Renal cortex interstitium (tissue), 11 donors: Measurements from ENCODE around the gene CDK10. TPM values are rescaled to one million over a fixed set of nuclear protein-coding genes. Genes with fewer than 3 reads are reported as not detected.

ENCODE experiments used
- DNase-seq, 11 donors: peaks; one replicate each; pipeline ENCODE4 v3.0.0-alpha.2; 2013; ENCODE audit warnings: low read depth in 9 of 11, low spot score in 4 of 11; ENCODE audit errors: extremely low read depth in 1 of 11
- polyA plus RNA-seq, 3 donors: library from polyadenylated mRNA; unstranded; fragments of 120-200 nt; gene quantifications; one replicate each; pipeline ENCODE4 v1.2.1, GENCODE V29; 2013; ENCODE audit not compliant: insufficient read length in 3 of 3

CDK10 gene
- polyA plus RNA-seq, 3 donors = 90.3 to 167 (median 127) TPM

- DNase-seq = no peak
Observed at GRCh38 chr16:89742948-89743347, 56.5 kb downstream of the CDK10 start.

DNA sequence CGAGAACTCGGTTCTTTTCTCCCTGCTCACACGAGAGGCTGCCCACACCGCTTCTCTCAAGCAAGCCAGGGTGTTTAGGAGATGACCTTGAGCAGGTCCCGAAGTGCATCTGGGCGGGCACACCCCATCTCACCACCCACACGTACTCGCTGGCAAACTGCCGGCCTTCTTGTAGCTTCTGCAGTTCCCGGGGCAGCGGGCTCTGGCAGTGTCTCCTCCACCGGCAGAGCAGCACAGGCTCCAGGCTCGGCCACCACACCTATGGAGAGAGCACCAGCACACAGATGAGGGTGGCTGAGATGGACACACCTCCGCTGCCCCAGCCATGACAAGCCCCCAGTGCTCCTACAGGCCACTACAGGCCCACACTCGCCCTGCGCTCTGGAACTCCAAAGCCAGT, 58.3 kb downstream of the CDK10 start:
- no peak for DNase-seq

Other genes starting within 250 kb of the CDK10 start
- 100 to 1,000 TPM in 2 of 3 donors, 10 to 100 TPM in 1; 98.3 to 127 (median 111) TPM for gene ANKRD11, start 196.1 kb upstream of the CDK10 start, polyA plus RNA-seq
- 100 to 1,000 TPM in 1 of 3 donors, 10 to 100 TPM in 2; 92.6 to 132 (median 98.7) TPM for gene SPG7, start 178.3 kb upstream of the CDK10 start, polyA plus RNA-seq
- 1,000 to 10,000 TPM; 1,503 to 2,429 (median 2,392) TPM for gene RPL13, start 126.0 kb upstream of the CDK10 start, polyA plus RNA-seq
- gene CPNE7, start 110.9 kb upstream of the CDK10 start, polyA plus RNA-seq = 1 to 10 TPM; 6.6 to 7.7 (median 6.8) TPM
- 10 to 100 TPM; 28.6 to 62.6 (median 43.9) TPM for gene DPEP1, start 73.0 kb upstream of the CDK10 start, polyA plus RNA-seq
- 10 to 100 TPM; 60.4 to 83.1 (median 79.7) TPM for gene CHMP1A, start 29.0 kb upstream of the CDK10 start, polyA plus RNA-seq
- 10 to 100 TPM; 16.5 to 17.2 (median 16.6) TPM for gene SPATA33, start 28.9 kb upstream of the CDK10 start, polyA plus RNA-seq
- 10 to 100 TPM in 1 of 3 donors, 1 to 10 TPM in 2; 5.2 to 11.2 (median 8.2) TPM for gene SPATA2L, start 15.0 kb downstream of the CDK10 start, polyA plus RNA-seq
- gene VPS9D1, start 34.2 kb downstream of the CDK10 start, polyA plus RNA-seq = 10 to 100 TPM; 10.2 to 16.5 (median 13.1) TPM
- gene ZNF276, start 34.8 kb downstream of the CDK10 start, polyA plus RNA-seq = 10 to 100 TPM; 24.3 to 34.7 (median 29.5) TPM
- gene FANCA, start 130.0 kb downstream of the CDK10 start, polyA plus RNA-seq = 10 to 100 TPM; 26.0 to 41.3 (median 35.3) TPM
- 10 to 100 TPM; 10.4 to 19.5 (median 12.2) TPM for gene SPIRE2, start 141.8 kb downstream of the CDK10 start, polyA plus RNA-seq
- gene TCF25, start 186.9 kb downstream of the CDK10 start, polyA plus RNA-seq = 100 to 1,000 TPM; 131 to 182 (median 148) TPM
- gene MC1R, start 232.2 kb downstream of the CDK10 start, polyA plus RNA-seq = 1 to 10 TPM; 2.9 to 6.3 (median 3.5) TPM
- 10 to 100 TPM in 2 of 3 donors, 1 to 10 TPM in 1; 7.7 to 18.7 (median 10.2) TPM for gene TUBB3, start 236.7 kb downstream of the CDK10 start, polyA plus RNA-seq